H54 (cell line): ENCODE data around the gene GMEB2.
"Not testable (repeated sequence)": the region's sequence is repeated elsewhere in the genome, so short reads cannot be mapped to it uniquely, and the experiment has no call there.

ENCODE experiments used
- DNase-seq: peaks from one replicate; pipeline ENCODE4 v3.0.0; 2011; ENCODE audit warnings: low spot score, mixed read lengths; ENCODE audit not compliant: insufficient read length
- FAIRE-seq: peaks from 3 replicates; lab custom pipeline; 2011; peaks lifted over from hg19 to GRCh38; lab: Jason Lieb, UNC
- POLR2A ChIP-seq: IDR thresholded peaks from 2 replicates; pipeline ENCODE4 v1.6.1; 2011; ENCODE audit warnings: low read depth, mild to moderate bottlenecking, low read length

The GMEB2 gene

GRCh38 chr20:63636752-63637628 is 10.1 kb upstream of the GMEB2 start:
- no peak for TF ChIP-seq POLR2A
- FAIRE-seq: no peak
- DNase-seq: no peak

- TF ChIP-seq POLR2A: no peak
- no peak for FAIRE-seq
- DNase-seq: no peak
These were observed 8.7 kb upstream of the GMEB2 start for GRCh38 chr20:63635431-63636141.

GRCh38 chr20:63633732-63634131 is 6.8 kb upstream of the GMEB2 start:
- DNase-seq: no peak
- no peak for TF ChIP-seq POLR2A
- FAIRE-seq: no peak

DNA sequence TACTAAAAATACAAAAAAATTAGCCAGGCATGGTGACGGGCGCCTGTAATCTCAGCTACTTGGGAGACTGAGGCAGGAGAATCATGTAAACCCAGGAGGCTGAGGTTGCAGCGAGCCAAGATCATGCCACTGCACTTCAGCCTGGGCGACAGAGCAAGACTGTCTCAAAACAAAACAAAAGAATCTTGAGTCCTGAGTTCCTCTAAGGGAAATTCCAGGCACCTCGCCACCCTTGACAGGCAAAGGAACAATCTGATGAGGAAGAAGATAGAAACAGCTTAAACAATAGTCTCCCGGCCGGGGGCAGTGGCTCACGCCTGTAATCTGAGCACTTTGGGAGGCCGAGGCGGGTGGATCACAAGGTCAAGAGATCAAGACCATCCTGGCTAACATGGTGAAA is 4.5 kb upstream of the GMEB2 start:
- not testable (repeated sequence) for FAIRE-seq, DNase-seq

- FAIRE-seq, DNase-seq: not testable (repeated sequence)
These were observed 4.1 kb upstream of the GMEB2 start for GRCh38 chr20:63630956-63631355.

DNA sequence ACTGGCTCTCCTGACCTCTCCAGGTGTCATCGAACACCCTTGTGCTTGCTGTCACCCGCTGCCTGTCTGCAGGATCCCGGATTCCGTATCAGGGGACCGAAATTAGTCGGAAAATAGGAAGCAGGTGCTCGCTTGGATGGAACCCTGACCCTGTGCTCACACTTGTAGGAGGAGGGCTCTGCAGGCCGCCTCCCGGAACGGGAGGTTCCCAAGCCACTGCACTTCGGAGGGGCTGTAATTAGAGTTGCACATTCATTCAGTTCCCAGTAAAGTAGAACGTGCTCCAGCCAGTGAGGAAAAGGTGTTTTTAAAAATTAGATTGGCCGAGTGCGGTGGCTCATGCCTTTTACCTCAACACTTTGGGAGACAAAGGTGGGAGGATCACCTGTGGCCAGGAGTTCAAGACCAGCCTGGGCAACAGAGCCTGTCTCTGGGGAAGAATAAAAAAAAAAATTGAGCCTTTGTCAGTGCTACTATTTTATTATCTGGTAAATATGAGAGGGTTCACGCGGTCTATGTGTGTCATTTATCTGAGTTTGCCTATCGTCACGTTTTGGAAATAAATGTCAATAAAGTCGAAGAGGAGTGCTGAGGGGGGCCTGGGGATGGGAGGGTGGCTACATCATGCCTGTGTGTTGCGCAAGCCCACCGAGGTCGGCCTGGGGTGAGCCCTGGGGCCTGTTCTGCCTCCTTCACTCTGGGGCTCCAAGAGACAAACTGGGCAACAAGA is 1.5 kb upstream of the GMEB2 start:
- no peak for DNase-seq
- TF ChIP-seq POLR2A: peak; percentile 9; the same call in 1 of the 2 replicates
- no peak for FAIRE-seq

DNA sequence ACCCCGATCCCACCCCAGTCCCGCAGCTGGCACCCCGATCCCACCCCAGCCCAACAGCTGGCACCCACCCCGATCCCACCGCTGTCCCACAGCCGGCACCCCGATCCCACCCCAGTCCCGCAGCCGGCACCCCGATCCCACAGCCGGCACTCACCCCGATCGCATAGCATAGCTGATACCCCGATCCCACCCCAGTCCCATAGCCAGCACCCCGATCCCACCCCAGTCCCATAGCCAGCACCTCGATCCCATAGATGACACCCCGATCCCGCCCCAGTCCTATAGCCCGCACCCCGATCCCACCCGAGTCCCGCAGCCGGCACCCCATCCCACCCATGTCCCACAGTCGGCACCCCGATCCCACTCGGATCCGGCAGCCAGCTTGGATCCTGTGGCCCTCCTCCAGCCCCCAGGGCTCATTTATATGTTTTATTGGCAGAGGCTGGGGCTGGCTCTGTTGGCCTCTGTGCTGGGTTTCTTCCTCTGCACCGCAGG is 897 bp upstream of the GMEB2 start:
- FAIRE-seq (no peak), DNase-seq (no peak)
- no peak for TF ChIP-seq POLR2A

DNA sequence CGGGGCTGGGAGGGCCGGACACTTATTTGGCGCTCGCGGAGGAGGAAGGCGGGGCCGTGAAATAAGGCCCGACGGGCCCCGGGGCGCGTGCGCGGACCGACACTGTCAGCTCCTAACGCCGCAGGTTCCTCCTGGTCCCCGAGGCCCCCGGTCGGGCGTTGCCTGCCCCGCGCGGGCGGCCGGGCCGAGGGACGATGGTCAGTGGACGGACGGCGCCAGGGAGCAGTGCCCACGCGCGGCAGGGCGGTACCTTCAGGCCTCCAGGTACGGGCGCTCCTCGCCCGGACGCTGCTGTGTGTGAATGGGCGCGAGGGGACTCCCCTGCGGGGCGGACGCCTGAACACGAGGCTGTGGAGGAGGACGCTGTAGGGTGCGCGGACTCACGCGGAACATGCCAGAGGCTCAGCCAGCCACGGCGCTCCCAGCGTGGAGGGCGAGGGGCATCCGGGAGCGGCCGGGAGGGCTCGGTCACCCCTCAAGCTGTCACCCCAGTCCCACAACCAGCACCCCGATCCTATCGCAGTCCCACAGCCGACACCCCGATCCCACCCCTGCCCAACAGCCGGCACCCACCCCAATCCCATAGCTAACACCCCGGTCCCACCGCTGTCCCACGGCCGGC is 339 bp upstream of the GMEB2 start:
- no peak for FAIRE-seq
- TF ChIP-seq POLR2A: peak; percentile 87
- peak; percentile 99 for DNase-seq

GRCh38 chr20:63625771-63626423 is 1.0 kb downstream of the GMEB2 start:
- FAIRE-seq: no peak
- TF ChIP-seq POLR2A: no peak

DNA sequence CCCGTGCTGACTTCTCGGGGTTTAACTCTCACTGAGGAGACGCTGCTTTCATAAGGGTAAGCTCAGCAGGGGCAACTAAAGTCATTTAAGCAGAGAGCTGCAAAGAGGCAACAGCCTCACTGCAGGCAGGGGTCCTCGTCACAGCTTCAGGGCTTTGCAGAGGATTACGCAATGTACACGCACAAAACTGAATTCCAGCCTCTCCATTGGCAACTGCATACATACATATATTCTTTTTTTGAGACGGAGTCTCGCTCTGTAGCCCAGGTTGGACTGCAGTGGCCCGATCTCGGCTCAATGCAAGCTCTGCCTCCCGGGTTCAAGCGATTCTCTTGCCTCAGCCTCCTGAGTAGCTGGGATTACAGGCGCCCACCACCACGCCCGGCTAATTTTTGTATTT is 2.4 kb downstream of the GMEB2 start:
- TF ChIP-seq POLR2A: no peak
- DNase-seq (no peak), FAIRE-seq (no peak)

More at GRCh38 chr20:63625771-63626423, 1.0 kb downstream of the GMEB2 start:
- DNase-seq: no peak

DNA sequence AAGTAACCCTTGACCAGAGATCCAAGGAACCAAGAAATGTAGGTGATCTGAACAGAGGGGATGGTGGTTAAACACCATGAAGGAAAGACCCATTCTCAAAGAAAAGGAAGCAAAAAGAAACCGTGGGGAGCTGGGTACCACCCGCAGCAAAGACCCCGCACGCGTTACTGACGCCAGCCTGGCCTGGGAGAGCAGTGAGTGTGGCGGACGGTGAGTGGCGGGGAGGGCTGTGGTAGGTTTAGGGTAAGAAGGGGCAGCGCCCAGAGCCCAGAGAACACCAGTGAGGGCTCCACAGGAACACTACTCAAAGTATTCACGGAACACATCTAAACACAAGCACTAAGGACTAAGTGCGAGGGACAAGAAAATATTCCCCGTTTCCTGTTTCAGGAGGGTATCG is 4.2 kb downstream of the GMEB2 start:
- DNase-seq (no peak), FAIRE-seq (no peak)
- TF ChIP-seq POLR2A: no peak

DNA sequence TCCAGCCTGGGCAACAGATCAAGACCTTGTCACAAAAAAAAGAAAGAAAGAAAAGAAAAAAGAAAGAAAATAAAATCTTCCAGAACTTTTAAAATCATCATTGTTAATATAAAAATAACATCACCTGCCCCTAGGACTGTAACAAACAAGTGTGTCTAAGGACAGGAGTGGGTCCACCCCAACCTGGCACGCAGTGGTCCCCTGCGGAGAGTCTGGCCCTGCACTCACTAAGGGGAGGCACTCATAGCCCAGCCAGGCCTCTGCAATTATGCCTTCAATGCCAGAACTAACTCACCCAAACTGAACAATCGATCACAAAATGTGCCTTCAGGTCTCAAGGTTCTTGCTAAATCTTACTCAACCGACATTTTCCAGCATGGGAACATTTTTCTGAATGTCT is 4.8 kb downstream of the GMEB2 start:
- FAIRE-seq: no peak
- DNase-seq: no peak
- TF ChIP-seq POLR2A: no peak

- DNase-seq (no peak), FAIRE-seq (no peak)
- TF ChIP-seq POLR2A: no peak
These were observed 5.9 kb downstream of the GMEB2 start for GRCh38 chr20:63620991-63621390.
